ENCODE data around the gene TSPAN5.

TSPAN5 gene

GRCh38 chr4:98586962-98587354 lies 71.5 kb downstream of the TSPAN5 start:
- no peaks in the 10 kb centered on the region for H3F3A ChIP-seq (ENCODE audit: low read depth)
- H3K4me3 ChIP-seq (ENCODE audit: low read length, poor library complexity, severe bottlenecking): no peak overlapping the region
- no peaks in the 10 kb centered on the region for H3K27me3 ChIP-seq (ENCODE audit: insufficient read depth, low read length, poor library complexity, severe bottlenecking)
- no peak overlapping the region for H3K9ac ChIP-seq (ENCODE audit: low read depth, low read length, poor library complexity, severe bottlenecking)
- H3K79me2 ChIP-seq (ENCODE audit: insufficient read depth, low read length): no peaks in the 10 kb centered on the region
- no peaks in the 10 kb centered on the region for H3K36me3 ChIP-seq (ENCODE audit: insufficient read depth, low read length)
- H3K9me3 ChIP-seq (ENCODE audit: insufficient read depth, low read depth, low read length): no peaks in the 10 kb centered on the region
- no peak overlapping the region for H2AFZ ChIP-seq (ENCODE audit: low read length)
- H3K4me1 ChIP-seq (ENCODE audit: insufficient read depth, low read length, poor library complexity, severe bottlenecking): peaks cover 4% of the 10 kb centered on the region
- no peaks in the 10 kb centered on the region for H3K9me2 ChIP-seq (replicated peaks; ENCODE audit: low read depth, low read length)
- H3K4me2 ChIP-seq (ENCODE audit: low read depth, low read length, poor library complexity, severe bottlenecking): no peak overlapping the region
- TF ChIP-seq CTCF (conservative IDR thresholded peaks at IDR 0.05; ENCODE audit: low read length): no peak
- no peak for TF ChIP-seq EZH2phosphoT487 (IDR thresholded peaks at IDR 0.05; ENCODE audit: borderline replicate concordance)
- H4K20me1 ChIP-seq (ENCODE audit: insufficient read depth, low read length, poor library complexity, severe bottlenecking): no peaks in the 10 kb centered on the region

- TF ChIP-seq EZH2phosphoT487 (IDR thresholded peaks at IDR 0.05; ENCODE audit: borderline replicate concordance): no peak
- no peak for TF ChIP-seq CTCF (conservative IDR thresholded peaks at IDR 0.05; ENCODE audit: low read length)
- peaks cover 4% of the 10 kb centered on the region for H3K4me1 ChIP-seq (ENCODE audit: insufficient read depth, low read length, poor library complexity, severe bottlenecking)
- H3K36me3 ChIP-seq (ENCODE audit: insufficient read depth, low read length): no peaks in the 10 kb centered on the region
- no peaks in the 10 kb centered on the region for H4K20me1 ChIP-seq (ENCODE audit: insufficient read depth, low read length, poor library complexity, severe bottlenecking)
- no peaks in the 10 kb centered on the region for H3K9me2 ChIP-seq (replicated peaks; ENCODE audit: low read depth, low read length)
- no peaks in the 10 kb centered on the region for H3K9me3 ChIP-seq (ENCODE audit: insufficient read depth, low read depth, low read length)
- no peaks in the 10 kb centered on the region for H3K79me2 ChIP-seq (ENCODE audit: insufficient read depth, low read length)
- no peak overlapping the region for H2AFZ ChIP-seq (ENCODE audit: low read length)
- H3K4me2 ChIP-seq (ENCODE audit: low read depth, low read length, poor library complexity, severe bottlenecking): no peak overlapping the region
- no peaks in the 10 kb centered on the region for H3K27me3 ChIP-seq (ENCODE audit: insufficient read depth, low read length, poor library complexity, severe bottlenecking)
- no peaks in the 10 kb centered on the region for H3F3A ChIP-seq (ENCODE audit: low read depth)
- H3K9ac ChIP-seq (ENCODE audit: low read depth, low read length, poor library complexity, severe bottlenecking): no peak overlapping the region
- H3K4me3 ChIP-seq (ENCODE audit: low read length, poor library complexity, severe bottlenecking): no peak overlapping the region
Observed at GRCh38 chr4:98586291-98586961, 72.0 kb downstream of the TSPAN5 start.

- Histone ChIP-seq H3K9me2 (replicated peaks; ENCODE audit: low read depth, low read length) (no peaks in the 10 kb centered on the region), H3K9me3 (ENCODE audit: insufficient read depth, low read depth, low read length) (no peaks in the 10 kb centered on the region), H3K79me2 (ENCODE audit: insufficient read depth, low read length) (no peaks in the 10 kb centered on the region), H3F3A (ENCODE audit: low read depth) (no peaks in the 10 kb centered on the region), H3K4me1 (ENCODE audit: insufficient read depth, low read length, poor library complexity, severe bottlenecking) (peaks cover 11% of the 10 kb centered on the region), H3K9ac (ENCODE audit: low read depth, low read length, poor library complexity, severe bottlenecking) (no peak overlapping the region), H4K20me1 (ENCODE audit: insufficient read depth, low read length, poor library complexity, severe bottlenecking) (no peaks in the 10 kb centered on the region), H3K27me3 (ENCODE audit: insufficient read depth, low read length, poor library complexity, severe bottlenecking) (no peaks in the 10 kb centered on the region), H3K4me3 (ENCODE audit: low read length, poor library complexity, severe bottlenecking) (no peak overlapping the region), H2AFZ (ENCODE audit: low read length) (no peak overlapping the region), H3K4me2 (ENCODE audit: low read depth, low read length, poor library complexity, severe bottlenecking) (no peak overlapping the region), H3K36me3 (ENCODE audit: insufficient read depth, low read length) (no peaks in the 10 kb centered on the region)
- no peak for TF ChIP-seq EZH2phosphoT487 (IDR thresholded peaks at IDR 0.05; ENCODE audit: borderline replicate concordance)
- no peak for TF ChIP-seq CTCF (conservative IDR thresholded peaks at IDR 0.05; ENCODE audit: low read length)
Observed at GRCh38 chr4:98585596-98585995, 72.8 kb downstream of the TSPAN5 start.
